Left ventricle myocardium inferior (tissue), 1 donor: ENCODE results near the gene LAMTOR3. TPM values are rescaled to one million over a fixed set of nuclear protein-coding genes. Genes with fewer than 3 reads are reported as not detected.

ENCODE experiments used
- DNase-seq: peaks from one replicate; pipeline ENCODE4 v3.0.0-alpha.2; 2020
- H3K27ac ChIP-seq: fragments of 200-600 bp; replicated peaks from 2 replicates; pipeline ENCODE4 v1.8.0; 2021
- H3K27me3 ChIP-seq: fragments of 200-600 bp; 2 replicates; pipeline ENCODE4 v1.8.0; 2021; ENCODE audit warnings: low read depth
- H3K36me3 ChIP-seq: fragments of 200-600 bp; 2 replicates; pipeline ENCODE4 v1.8.0; 2021
- H3K4me1 ChIP-seq: fragments of 200-600 bp; 2 replicates; pipeline ENCODE4 v1.8.0; 2021
- H3K4me3 ChIP-seq: fragments of 200-600 bp; 2 replicates; pipeline ENCODE4 v1.8.0; 2021; ENCODE audit warnings: mild to moderate bottlenecking, moderate library complexity
- H3K9me3 ChIP-seq: fragments of 200-600 bp; replicated peaks from 2 replicates; pipeline ENCODE4 v1.8.0; 2021
- CTCF ChIP-seq: fragments of 200-600 bp; IDR thresholded peaks from 2 replicates; pipeline ENCODE4 v1.8.0; 2021; ENCODE audit warnings: antibody characterized with exemption, mild to moderate bottlenecking, borderline replicate concordance
- intact Hi-C: fragments of 100-400 bp; cut with micrococcal nuclease; formaldehyde crosslinking; loops from one replicate; pipeline ENCODE4 v1.11.0; 2022
- total RNA-seq: library from RNA; stranded (reverse); fragmentation: NEBNext Ultra II Directional; extraction: Animal tissue kit (Norgen Biotek cat#: 25700); gene quantifications from one replicate; pipeline ENCODE4 v1.2.1, GENCODE V29; 2021
- donor health status: DM: no; HTN: yes; CAD: no; lungs with severe emphysema.

The LAMTOR3 gene
- total RNA-seq, 1 donor from 2014 or later: 38.5 TPM

- Histone ChIP-seq H3K9me3 (no peaks in the 10 kb centered on the region), H3K27me3 (no peaks in the 10 kb centered on the region), H3K4me1 (no peaks in the 10 kb centered on the region), H3K4me3 (no peak overlapping the region), H3K36me3 (no peaks in the 10 kb centered on the region), H3K27ac (no peak overlapping the region)
- TF ChIP-seq CTCF: no peak
- DNase-seq: no peak
- intact Hi-C loops: no loop called here
Observed at GRCh38 chr4:99845179-99845578, 49.0 kb downstream of the LAMTOR3 start.

GRCh38 chr4:99844048-99844447 is 50.2 kb downstream of the LAMTOR3 start:
- Histone ChIP-seq H3K4me3 (no peak overlapping the region), H3K27me3 (no peaks in the 10 kb centered on the region), H3K9me3 (no peaks in the 10 kb centered on the region), H3K4me1 (no peaks in the 10 kb centered on the region), H3K36me3 (no peaks in the 10 kb centered on the region), H3K27ac (no peak overlapping the region)
- no peak for DNase-seq
- TF ChIP-seq CTCF: no peak
- intact Hi-C loops: no loop called here

GRCh38 chr4:99843413-99843812 is 50.8 kb downstream of the LAMTOR3 start:
- no peak for TF ChIP-seq CTCF

DNA sequence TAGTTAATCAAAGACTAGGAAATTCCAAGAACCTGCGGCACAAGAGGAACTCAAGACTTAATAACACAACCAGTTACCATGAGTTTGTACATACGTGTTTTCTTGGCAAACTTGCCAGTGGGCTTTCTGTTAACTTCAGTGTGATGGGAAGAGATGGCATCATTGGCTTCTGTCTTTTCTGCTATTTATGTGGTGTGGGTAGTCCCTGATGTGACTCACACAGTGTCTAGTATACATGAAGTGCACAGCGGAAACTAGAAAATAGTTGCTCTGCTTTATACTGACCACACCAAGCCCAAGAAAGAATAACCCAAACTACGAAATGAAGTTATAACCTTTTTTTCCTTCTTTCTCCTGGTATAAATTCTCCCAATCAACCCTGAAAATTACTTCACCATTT is 53.1 kb downstream of the LAMTOR3 start:
- H3K9me3 ChIP-seq: no peaks in the 10 kb centered on the region
- H3K4me3 ChIP-seq: no peak overlapping the region
- DNase-seq: no peak
- H3K27ac ChIP-seq: no peak overlapping the region
- TF ChIP-seq CTCF: no peak
- H3K36me3 ChIP-seq: no peaks in the 10 kb centered on the region
- intact Hi-C loops: no loop called here
- H3K4me1 ChIP-seq: no peaks in the 10 kb centered on the region
- H3K27me3 ChIP-seq: no peaks in the 10 kb centered on the region

More at GRCh38 chr4:99843413-99843812, 50.8 kb downstream of the LAMTOR3 start:
- no peak for DNase-seq
- intact Hi-C loops: no loop called here
- no peaks in the 10 kb centered on the region for H3K36me3 ChIP-seq
- no peaks in the 10 kb centered on the region for H3K27me3 ChIP-seq
- H3K4me3 ChIP-seq: no peak overlapping the region
- H3K9me3 ChIP-seq: no peaks in the 10 kb centered on the region
- H3K4me1 ChIP-seq: no peaks in the 10 kb centered on the region
- no peak overlapping the region for H3K27ac ChIP-seq

DNA sequence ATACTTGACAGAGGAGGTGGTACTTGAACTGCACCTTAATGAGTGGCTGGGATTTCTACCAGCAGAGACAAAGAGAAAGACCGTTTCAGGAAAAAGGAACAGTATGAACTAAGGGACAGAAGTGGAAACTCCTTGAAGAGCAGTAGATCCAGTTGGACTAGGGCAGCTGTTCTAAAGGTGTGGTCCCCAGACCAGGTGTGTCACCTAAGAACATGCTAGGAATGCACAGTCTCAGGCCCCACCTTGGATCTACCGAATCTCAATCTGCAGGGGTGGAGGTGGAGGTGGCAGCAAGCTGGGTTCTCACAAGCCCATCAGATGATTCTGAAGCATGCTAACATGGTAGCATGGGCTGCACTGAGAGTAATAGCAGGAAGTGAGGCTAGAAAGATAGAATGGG is 55.3 kb downstream of the LAMTOR3 start:
- no peak for TF ChIP-seq CTCF
- intact Hi-C loops: no loop called here
- no peak overlapping the region for H3K4me3 ChIP-seq
- no peaks in the 10 kb centered on the region for H3K36me3 ChIP-seq
- no peaks in the 10 kb centered on the region for H3K9me3 ChIP-seq
- no peak for DNase-seq
- no peaks in the 10 kb centered on the region for H3K27me3 ChIP-seq
- H3K27ac ChIP-seq: no peak overlapping the region
- no peaks in the 10 kb centered on the region for H3K4me1 ChIP-seq

DNA sequence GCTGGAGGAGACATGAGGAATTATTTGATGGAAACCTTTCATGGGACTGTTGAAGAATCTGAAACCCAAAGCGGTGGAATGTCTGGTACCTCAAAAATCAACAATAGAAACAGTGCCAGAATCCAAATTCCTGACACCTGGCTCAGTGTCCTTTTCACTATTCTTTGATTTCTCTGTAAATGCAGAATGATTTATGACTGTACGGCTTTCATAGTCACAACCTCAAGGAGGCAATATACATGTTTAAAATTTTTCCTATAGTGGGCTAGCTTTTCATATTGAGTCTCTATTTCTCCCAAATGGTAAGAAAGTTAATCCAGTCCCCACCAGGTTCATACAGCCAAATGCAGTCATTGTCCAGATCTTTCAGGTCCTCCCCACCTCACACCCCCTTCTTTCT is 58.3 kb downstream of the LAMTOR3 start:
- TF ChIP-seq CTCF: no peak
- no peak overlapping the region for H3K4me3 ChIP-seq
- intact Hi-C loops: no loop called here
- no peaks in the 10 kb centered on the region for H3K36me3 ChIP-seq
- H3K27me3 ChIP-seq: no peaks in the 10 kb centered on the region
- H3K9me3 ChIP-seq: no peaks in the 10 kb centered on the region
- no peak for DNase-seq
- H3K4me1 ChIP-seq: no peaks in the 10 kb centered on the region
- no peak overlapping the region for H3K27ac ChIP-seq
